ENCODE results near the gene RFX7. TPM values are rescaled to one million over a fixed set of nuclear protein-coding genes. Genes with fewer than 3 reads are reported as not detected.

Gene RFX7
- total RNA-seq, 1 experiment from 2014 or later, result 29.8 TPM

DNA sequence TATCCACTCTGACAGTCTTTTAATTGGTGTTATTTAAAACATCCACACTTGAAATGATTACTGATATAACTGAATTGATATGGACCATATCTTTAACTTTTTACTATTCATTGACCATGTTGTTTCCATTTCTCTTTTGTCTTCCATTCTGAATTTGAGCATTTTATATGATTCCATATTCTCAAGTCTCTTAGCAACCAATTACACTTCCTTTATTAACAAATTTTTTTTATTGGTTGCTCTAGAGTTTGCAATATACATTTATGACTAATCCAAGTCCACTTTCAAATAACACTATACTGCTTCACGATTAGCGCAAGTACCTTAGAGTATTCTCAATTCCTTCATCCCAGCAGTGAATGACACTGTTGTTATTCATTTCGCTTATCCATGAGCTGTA, 16.4 kb downstream of the RFX7 start:
- H3K4me1 Mint-ChIP-seq (ENCODE audit: insufficient read depth, unreplicated experiment), result peaks cover 27% of the 10 kb centered on the region
- CTCF ChIA-PET, result no interaction called here
- H3K27ac Mint-ChIP-seq (ENCODE audit: low read depth, unreplicated experiment), result no peak overlapping the region
- no peak for DNase-seq (ENCODE audit: unreplicated experiment)
- BruUV-seq (replicated peaks), result no TSS peak
- POLR2A ChIA-PET, result interaction anchor here (0.6 to 1.9 kb wide), 2 partner anchors 10 to 13 kb away, joined by 3 to 6 read pairs; no protein-coding TSS in a partner anchor
- H3K9me3 Mint-ChIP-seq (ENCODE audit: unreplicated experiment), result peaks cover 14% of the 10 kb centered on the region
- TF ChIP-seq, protein P1, sequence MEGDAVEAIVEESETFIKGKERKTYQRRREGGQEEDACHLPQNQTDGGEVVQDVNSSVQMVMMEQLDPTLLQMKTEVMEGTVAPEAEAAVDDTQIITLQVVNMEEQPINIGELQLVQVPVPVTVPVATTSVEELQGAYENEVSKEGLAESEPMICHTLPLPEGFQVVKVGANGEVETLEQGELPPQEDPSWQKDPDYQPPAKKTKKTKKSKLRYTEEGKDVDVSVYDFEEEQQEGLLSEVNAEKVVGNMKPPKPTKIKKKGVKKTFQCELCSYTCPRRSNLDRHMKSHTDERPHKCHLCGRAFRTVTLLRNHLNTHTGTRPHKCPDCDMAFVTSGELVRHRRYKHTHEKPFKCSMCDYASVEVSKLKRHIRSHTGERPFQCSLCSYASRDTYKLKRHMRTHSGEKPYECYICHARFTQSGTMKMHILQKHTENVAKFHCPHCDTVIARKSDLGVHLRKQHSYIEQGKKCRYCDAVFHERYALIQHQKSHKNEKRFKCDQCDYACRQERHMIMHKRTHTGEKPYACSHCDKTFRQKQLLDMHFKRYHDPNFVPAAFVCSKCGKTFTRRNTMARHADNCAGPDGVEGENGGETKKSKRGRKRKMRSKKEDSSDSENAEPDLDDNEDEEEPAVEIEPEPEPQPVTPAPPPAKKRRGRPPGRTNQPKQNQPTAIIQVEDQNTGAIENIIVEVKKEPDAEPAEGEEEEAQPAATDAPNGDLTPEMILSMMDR (IDR thresholded peaks at IDR 0.05; ENCODE audit: unreplicated experiment), result no peak
- no peak overlapping the region for H3K4me3 Mint-ChIP-seq (ENCODE audit: unreplicated experiment)
- intact Hi-C loops (cut with micrococcal nuclease), result no loop called here
- H3K36me3 Mint-ChIP-seq (ENCODE audit: insufficient read depth, unreplicated experiment), result peaks cover 42% of the 10 kb centered on the region
- no peaks in the 10 kb centered on the region for H3K27me3 Mint-ChIP-seq (ENCODE audit: insufficient read depth, unreplicated experiment)

DNA sequence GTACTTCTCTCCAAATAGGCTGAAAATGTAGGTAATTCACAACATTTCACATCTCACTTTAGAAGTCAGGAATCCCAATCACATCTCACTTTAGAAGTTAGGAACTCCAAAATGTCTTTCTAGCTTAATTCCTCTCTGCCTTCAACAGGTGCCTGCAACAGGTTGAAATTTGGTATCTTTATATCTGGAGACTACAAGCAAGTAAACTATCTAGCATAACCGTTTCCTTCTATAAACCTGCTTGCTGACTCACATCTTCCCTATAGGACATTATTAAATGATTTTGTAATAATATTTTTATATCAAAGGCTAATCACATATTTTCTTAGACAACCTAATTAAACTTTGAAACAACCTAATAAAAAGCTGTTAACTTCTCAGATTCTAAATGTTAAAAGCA, 18.2 kb downstream of the RFX7 start:
- CTCF ChIA-PET, result interaction anchor here (1.0 kb wide), 1 partner anchor 23 kb away, joined by 3 read pairs; no protein-coding TSS in a partner anchor

DNA sequence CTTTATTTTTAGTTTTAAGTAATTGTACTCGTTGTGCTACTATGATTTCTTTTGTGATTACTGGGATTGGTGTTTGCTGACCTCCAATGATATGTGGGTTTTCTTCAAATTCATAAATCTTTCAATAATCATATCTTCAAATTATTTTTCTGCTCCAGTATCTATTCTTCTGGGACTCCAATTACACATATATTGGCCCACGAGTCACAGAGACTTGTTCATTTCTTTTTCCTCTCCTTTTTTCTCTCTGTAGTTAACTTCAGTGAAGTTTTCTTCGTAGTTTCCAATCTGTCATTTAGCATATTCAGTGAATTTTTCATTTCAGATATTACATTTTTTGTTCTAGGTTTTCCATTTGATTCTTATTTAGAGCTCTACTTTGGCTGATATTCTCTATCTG, 21.4 kb downstream of the RFX7 start:
- intact Hi-C loops (cut with micrococcal nuclease), result no loop called here
- BruUV-seq (replicated peaks), result no TSS peak
- Mint-ChIP-seq H3K4me3 (ENCODE audit: unreplicated experiment) (no peak overlapping the region), H3K27ac (ENCODE audit: low read depth, unreplicated experiment) (no peak overlapping the region), H3K9me3 (ENCODE audit: unreplicated experiment) (peaks cover 16% of the 10 kb centered on the region), H3K36me3 (ENCODE audit: insufficient read depth, unreplicated experiment) (peaks cover 28% of the 10 kb centered on the region), H3K27me3 (ENCODE audit: insufficient read depth, unreplicated experiment) (no peaks in the 10 kb centered on the region), H3K4me1 (ENCODE audit: insufficient read depth, unreplicated experiment) (peaks cover 12% of the 10 kb centered on the region)
- POLR2A ChIA-PET, result interaction anchor here (0.9 to 1.6 kb wide), 6 partner anchors 10 to 22 kb away, joined by 3 to 8 read pairs (median 4); no protein-coding TSS in a partner anchor
- TF ChIP-seq, protein P1 (IDR thresholded peaks at IDR 0.05; ENCODE audit: unreplicated experiment), result no peak
- DNase-seq (ENCODE audit: unreplicated experiment), result no peak
- CTCF ChIA-PET, result interaction anchor here (0.6 to 0.7 kb wide), 3 partner anchors 9 to 1525 kb away, joined by 3 to 5 read pairs (median 3); no protein-coding TSS in a partner anchor

More for the DNA sequence above, 18.2 kb downstream of the RFX7 start:
- no peak for DNase-seq (ENCODE audit: unreplicated experiment)
- Mint-ChIP-seq H3K9me3 (ENCODE audit: unreplicated experiment) (peaks cover 25% of the 10 kb centered on the region), H3K27ac (ENCODE audit: low read depth, unreplicated experiment) (no peak overlapping the region), H3K4me1 (ENCODE audit: insufficient read depth, unreplicated experiment) (peaks cover 21% of the 10 kb centered on the region), H3K36me3 (ENCODE audit: insufficient read depth, unreplicated experiment) (peaks cover 37% of the 10 kb centered on the region), H3K4me3 (ENCODE audit: unreplicated experiment) (no peak overlapping the region), H3K27me3 (ENCODE audit: insufficient read depth, unreplicated experiment) (no peaks in the 10 kb centered on the region)
- TF ChIP-seq, protein P1 (IDR thresholded peaks at IDR 0.05; ENCODE audit: unreplicated experiment), result no peak
- intact Hi-C loops (cut with micrococcal nuclease), result no loop called here
- POLR2A ChIA-PET, result interaction anchor here (0.6 to 1.3 kb wide), 5 partner anchors 15 to 1328 kb away, joined by 3 read pairs; partner anchors contain the start of gene NEDD4
- BruUV-seq (replicated peaks), result no TSS peak

DNA sequence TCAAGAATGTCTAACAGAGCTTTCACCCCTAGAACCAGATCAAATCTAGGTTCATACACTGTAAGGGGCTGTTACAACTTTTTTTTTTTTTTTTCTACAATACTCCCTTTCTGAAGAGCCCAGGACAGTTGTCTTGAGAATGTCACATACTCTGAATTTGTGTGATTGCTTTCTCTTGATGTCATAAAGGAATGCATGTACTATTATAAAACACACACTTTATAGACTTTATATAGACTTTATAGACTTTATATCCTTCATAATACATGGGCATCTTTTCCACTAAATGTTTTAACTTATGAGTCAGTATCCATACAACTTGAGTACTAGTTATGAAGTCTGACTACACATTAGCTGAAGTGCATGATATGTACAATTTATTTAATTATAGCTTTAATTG, 26.3 kb downstream of the RFX7 start:
- TF ChIP-seq, protein P1 (IDR thresholded peaks at IDR 0.05; ENCODE audit: unreplicated experiment), result no peak
- BruUV-seq (replicated peaks), result no TSS peak
- Mint-ChIP-seq H3K4me1 (ENCODE audit: insufficient read depth, unreplicated experiment) (no peaks in the 10 kb centered on the region), H3K27ac (ENCODE audit: low read depth, unreplicated experiment) (no peak overlapping the region), H3K36me3 (ENCODE audit: insufficient read depth, unreplicated experiment) (peaks cover 15% of the 10 kb centered on the region), H3K27me3 (ENCODE audit: insufficient read depth, unreplicated experiment) (no peaks in the 10 kb centered on the region), H3K9me3 (ENCODE audit: unreplicated experiment) (peaks cover 11% of the 10 kb centered on the region), H3K4me3 (ENCODE audit: unreplicated experiment) (no peak overlapping the region)
- POLR2A ChIA-PET, result interaction anchor here (0.6 to 1.2 kb wide), 3 partner anchors 9 to 151 kb away, joined by 4 to 5 read pairs (median 5); no protein-coding TSS in a partner anchor
- CTCF ChIA-PET, result interaction anchor here (0.6 kb wide), 1 partner anchor 79 kb away, joined by 3 read pairs; no protein-coding TSS in a partner anchor
- intact Hi-C loops (cut with micrococcal nuclease), result no loop called here
- DNase-seq (ENCODE audit: unreplicated experiment), result no peak

Measured in MCF 10A (cell line).